Colonic mucosa (tissue), 4 donors: Measurements from ENCODE around the gene SCNN1G. TPM values are rescaled to one million over a fixed set of nuclear protein-coding genes. Genes with fewer than 3 reads are reported as not detected.

Experiments used
- DNase-seq: peaks from one replicate; pipeline ENCODE4 v3.0.0-alpha.2; 2020
- H3K27ac ChIP-seq: fragments of 200-600 bp; one replicate; pipeline ENCODE4 v1.8.0; 2021
- H3K27me3 ChIP-seq: fragments of 200-600 bp; one replicate; pipeline ENCODE4 v1.8.0; 2021
- H3K36me3 ChIP-seq: fragments of 200-600 bp; one replicate; pipeline ENCODE4 v1.8.0; 2021
- H3K4me1 ChIP-seq: fragments of 200-600 bp; one replicate; pipeline ENCODE4 v1.8.0; 2021; ENCODE audit warnings: mild to moderate bottlenecking
- H3K4me3 ChIP-seq: fragments of 200-600 bp; one replicate; pipeline ENCODE4 v1.8.0; 2021
- H3K9ac ChIP-seq, 2 donors: one replicate each; pipeline ENCODE4 v1.7.0; 2013; ENCODE audit warnings: control low read depth in 2 of 2, low read depth in 2 of 2, low read length in 2 of 2
- H3K9me3 ChIP-seq: fragments of 200-600 bp; one replicate; pipeline ENCODE4 v1.8.0; 2021
- intact Hi-C: fragments of 100-400 bp; cut with DNase I; formaldehyde crosslinking; loops from one replicate; pipeline ENCODE4 v1.14.1; 2022
- total RNA-seq, 2 donors: library from RNA; stranded (reverse); fragmentation: NEBNext Ultra II Directional in 1 of 2; extraction: Animal tissue kit (Norgen Biotek cat#: 25700) in 1 of 2; gene quantifications; one replicate each; pipeline ENCODE4 v1.2.1, GENCODE V29; 2021
- TF ChIP-seq, protein P1 (sequence below): fragments of 200-600 bp; IDR thresholded peaks from one replicate; pipeline ENCODE4 v1.8.0; 2022; ENCODE audit warnings: antibody characterized with exemption, mild to moderate bottlenecking
- donor health status: healthy.
- donor health status: DM: no; HTN: no; CAD: no.
- donor health status: DM: no; HTN: no; CAD: no.

SCNN1G gene
- total RNA-seq, 2 donors from 2014 or later = 2.0 to 3.4 TPM

DNA sequence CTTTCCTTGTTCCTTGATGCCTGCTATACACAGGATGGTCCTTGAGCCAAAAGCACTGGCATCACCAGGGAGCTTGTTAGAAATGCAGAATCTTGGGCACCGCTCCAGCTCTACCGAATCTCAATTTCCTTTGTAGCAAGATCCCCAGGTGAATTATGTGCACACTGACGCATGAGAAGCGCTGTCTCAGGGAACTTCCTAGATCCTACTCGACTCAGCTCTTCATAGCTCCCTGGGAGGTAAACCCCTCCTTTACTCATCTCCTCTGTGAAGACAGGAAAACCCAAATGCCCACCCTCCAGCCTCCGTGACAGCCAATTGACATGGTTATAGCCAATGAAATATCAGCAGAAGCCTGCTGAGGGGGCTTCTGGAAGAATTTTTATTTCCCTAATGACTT lies 37.4 kb upstream of the SCNN1G start:
- Histone ChIP-seq H3K27me3 (no peaks in the 10 kb centered on the region), H3K9me3 (no peaks in the 10 kb centered on the region), H3K9ac (no peak overlapping the region), H3K36me3 (no peaks in the 10 kb centered on the region), H3K27ac (no peak overlapping the region), H3K4me1 (peaks cover 12% of the 10 kb centered on the region), H3K4me3 (no peak overlapping the region)
- no peak for DNase-seq
- intact Hi-C loops = no loop called here
- TF ChIP-seq, protein P1, sequence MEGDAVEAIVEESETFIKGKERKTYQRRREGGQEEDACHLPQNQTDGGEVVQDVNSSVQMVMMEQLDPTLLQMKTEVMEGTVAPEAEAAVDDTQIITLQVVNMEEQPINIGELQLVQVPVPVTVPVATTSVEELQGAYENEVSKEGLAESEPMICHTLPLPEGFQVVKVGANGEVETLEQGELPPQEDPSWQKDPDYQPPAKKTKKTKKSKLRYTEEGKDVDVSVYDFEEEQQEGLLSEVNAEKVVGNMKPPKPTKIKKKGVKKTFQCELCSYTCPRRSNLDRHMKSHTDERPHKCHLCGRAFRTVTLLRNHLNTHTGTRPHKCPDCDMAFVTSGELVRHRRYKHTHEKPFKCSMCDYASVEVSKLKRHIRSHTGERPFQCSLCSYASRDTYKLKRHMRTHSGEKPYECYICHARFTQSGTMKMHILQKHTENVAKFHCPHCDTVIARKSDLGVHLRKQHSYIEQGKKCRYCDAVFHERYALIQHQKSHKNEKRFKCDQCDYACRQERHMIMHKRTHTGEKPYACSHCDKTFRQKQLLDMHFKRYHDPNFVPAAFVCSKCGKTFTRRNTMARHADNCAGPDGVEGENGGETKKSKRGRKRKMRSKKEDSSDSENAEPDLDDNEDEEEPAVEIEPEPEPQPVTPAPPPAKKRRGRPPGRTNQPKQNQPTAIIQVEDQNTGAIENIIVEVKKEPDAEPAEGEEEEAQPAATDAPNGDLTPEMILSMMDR = no peak

DNA sequence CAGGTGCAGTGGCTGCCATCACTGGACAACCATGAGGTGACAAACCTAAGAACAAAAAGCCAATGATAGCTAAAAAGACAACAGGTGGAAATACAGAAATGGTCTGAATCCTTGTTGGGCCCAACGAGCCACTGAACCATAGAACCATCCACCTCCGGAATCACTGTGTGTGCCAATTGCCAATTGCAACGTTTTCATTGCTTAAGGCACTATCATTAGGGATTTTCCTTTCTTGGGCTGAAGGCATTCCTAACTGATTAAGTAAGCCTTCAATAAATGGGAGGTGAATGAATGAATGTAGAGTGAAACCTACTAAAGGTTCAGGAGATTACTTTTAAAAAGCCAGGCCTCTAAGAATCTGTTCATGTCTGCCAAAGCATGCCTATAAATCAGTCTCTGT lies 36.9 kb upstream of the SCNN1G start:
- Histone ChIP-seq H3K36me3 (no peaks in the 10 kb centered on the region), H3K4me1 (peaks cover 12% of the 10 kb centered on the region), H3K27ac (no peak overlapping the region), H3K9ac (no peak overlapping the region), H3K4me3 (no peak overlapping the region), H3K27me3 (no peaks in the 10 kb centered on the region), H3K9me3 (no peaks in the 10 kb centered on the region)
- DNase-seq = no peak
- TF ChIP-seq, protein P1 = no peak
- intact Hi-C loops = no loop called here

DNA sequence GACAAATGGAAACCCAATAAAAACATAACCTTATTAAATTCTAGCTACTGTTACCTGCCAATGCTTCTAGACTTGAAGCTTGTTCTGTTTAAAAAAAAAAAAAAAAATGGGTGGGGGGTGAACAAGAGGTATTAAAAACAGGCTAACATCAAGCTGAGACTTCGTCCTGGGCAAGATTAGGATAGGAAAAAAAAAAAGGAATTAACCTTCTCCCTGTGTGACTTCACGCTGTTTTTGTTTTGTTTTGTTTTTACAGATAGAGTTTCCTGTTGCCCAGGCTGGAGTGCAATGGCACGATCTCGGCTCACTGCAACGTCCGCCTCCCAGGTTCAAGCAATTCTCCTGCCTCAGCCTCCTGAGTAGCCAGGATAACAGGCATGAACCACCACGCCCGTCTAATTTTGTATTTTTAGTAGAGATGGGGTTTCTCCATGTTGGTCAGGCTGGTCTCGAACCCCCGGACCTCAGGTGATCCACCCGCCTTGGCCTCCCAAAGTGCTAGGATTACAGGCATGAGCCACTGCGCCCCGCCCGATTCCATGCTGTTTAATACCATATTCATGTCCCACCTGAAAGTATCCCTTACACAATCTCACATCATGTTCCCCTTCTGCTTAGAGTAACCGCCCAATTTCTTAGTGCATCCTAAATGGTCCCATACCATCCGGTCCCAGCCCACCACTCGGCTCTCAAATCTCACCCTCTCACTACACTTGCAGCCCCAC lies 35.5 kb upstream of the SCNN1G start:
- Histone ChIP-seq H3K9me3 (no peaks in the 10 kb centered on the region), H3K4me3 (no peak overlapping the region), H3K27me3 (no peaks in the 10 kb centered on the region), H3K4me1 (peaks cover 9% of the 10 kb centered on the region), H3K27ac (no peak overlapping the region), H3K36me3 (no peaks in the 10 kb centered on the region), H3K9ac (no peak overlapping the region)
- no peak for DNase-seq
- TF ChIP-seq, protein P1 = no peak
- intact Hi-C loops = no loop called here

DNA sequence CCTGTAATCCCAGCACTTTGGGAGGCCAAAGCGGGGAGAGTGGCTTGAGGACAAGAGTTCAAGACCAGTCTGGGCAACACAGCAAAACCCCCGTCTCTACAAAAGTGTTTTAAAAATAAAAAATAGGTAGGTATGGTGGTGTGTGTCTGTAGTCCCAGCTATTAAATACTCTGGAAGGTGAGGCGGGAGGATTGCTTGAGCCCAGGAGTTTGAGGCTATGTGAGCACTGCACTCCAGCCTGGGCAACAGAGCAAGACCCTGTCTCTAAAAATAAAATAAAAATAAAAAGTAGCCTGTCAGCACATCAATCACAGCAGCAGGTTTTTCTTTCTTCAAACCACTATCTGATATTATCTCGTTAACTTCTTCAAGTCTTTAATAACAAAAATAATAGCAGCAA lies 34.9 kb upstream of the SCNN1G start:
- no peaks in the 10 kb centered on the region for H3K36me3 ChIP-seq
- H3K27ac ChIP-seq = no peak overlapping the region
- TF ChIP-seq, protein P1 = no peak
- no peak for DNase-seq
- no peak overlapping the region for H3K9ac ChIP-seq
- H3K4me3 ChIP-seq = no peak overlapping the region
- no peaks in the 10 kb centered on the region for H3K9me3 ChIP-seq
- intact Hi-C loops = no loop called here
- no peaks in the 10 kb centered on the region for H3K27me3 ChIP-seq
- H3K4me1 ChIP-seq = peaks cover 4% of the 10 kb centered on the region

DNA sequence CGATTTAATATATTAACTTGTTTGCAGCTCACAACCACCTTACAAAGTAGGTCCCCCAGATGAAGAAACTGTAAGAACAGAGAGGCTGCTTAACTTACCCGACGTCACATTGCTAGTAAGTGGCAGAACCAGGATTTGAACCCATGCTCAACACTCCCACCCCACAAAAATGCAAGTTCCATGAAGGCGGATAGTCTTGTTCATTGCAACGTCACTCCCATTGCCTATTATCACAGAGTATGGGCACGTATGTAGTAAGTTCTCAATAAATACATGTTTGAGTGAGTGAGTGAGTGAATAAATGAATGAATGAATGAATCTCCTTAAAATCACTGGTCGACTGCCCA lies 34.4 kb upstream of the SCNN1G start:
- no peaks in the 10 kb centered on the region for H3K27me3 ChIP-seq
- DNase-seq = no peak
- no peaks in the 10 kb centered on the region for H3K36me3 ChIP-seq
- peak overlapping the region; percentile 70 for H3K27ac ChIP-seq
- H3K4me3 ChIP-seq = peak overlapping the region; percentile 82
- H3K9ac ChIP-seq = peak overlapping the region; percentile 70 to 71
- intact Hi-C loops = no loop called here
- TF ChIP-seq, protein P1 = no peak
- peaks cover 4% of the 10 kb centered on the region for H3K4me1 ChIP-seq
- H3K9me3 ChIP-seq = no peaks in the 10 kb centered on the region
